Stimulated activated CD4-positive, alpha-beta T cell treated with anti-CD3 and anti-CD28 coated beads, Interleukin-4, amount 100 ng/mL, for 1 hour (primary cell): ENCODE results near the gene MYCN.

ENCODE experiments used
- DNase-seq: peaks from one replicate; pipeline ENCODE4 v3.0.0-alpha.2; 2020

The MYCN gene

GRCh38 chr2:15932394-15933183, 7.8 kb upstream of the MYCN start:
- DNase-seq, result no peak

GRCh38 chr2:15933184-15933845, 7.0 kb upstream of the MYCN start:
- no peak for DNase-seq

DNA sequence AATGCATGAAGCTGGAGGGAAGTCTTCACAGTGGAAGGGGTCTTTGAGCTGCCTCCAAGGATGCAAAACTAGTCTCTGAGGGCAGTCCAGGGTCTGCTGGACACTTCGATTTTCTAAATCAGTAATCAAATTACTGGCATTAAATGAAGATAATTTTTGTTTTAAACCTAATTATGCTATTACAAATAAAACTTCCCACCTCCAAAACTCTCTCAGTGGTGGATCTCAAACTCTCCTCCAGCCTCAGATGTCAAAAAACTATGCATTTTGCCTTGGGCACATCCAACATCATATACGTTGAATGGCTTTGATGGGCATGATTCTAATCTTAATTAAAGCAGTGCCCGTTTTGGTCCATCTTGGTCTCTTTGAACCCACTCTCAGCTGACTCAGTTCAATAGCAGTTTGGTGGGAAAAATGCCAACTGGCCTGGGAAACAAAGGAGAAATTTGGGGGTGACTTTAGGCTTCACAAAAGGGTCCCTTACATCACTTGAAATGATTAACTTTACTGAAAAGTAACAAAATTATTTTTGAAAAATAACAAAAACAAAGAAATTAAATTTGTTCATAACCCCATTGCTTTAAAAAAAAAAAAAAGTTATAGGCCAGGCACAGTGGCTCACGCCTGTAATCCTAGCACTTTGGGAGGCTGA, 5.9 kb upstream of the MYCN start:
- no peak for DNase-seq

DNA sequence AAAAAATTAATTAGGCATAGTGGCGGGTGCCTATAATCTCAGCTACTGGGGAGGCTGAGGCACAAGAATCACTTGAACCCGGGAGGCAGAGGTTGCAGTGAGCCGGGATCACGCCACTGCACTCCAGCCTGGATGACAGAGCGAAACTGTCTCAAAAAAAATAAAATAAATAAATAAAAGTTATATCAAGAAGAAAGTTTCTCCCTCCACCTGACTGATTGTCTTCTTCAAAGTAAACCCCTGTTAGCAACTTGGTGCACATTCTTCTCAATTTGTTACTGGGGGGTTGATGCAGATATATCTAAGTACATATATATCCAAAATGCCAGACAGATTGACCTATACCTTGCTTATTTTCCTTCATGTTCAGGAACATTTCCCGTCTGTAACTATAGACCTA, 5.2 kb upstream of the MYCN start:
- DNase-seq, result no peak

- DNase-seq, result no peak
Observed at GRCh38 chr2:15935675-15936074, 4.7 kb upstream of the MYCN start.

GRCh38 chr2:15936277-15937104, 3.9 kb upstream of the MYCN start:
- no peak for DNase-seq

DNA sequence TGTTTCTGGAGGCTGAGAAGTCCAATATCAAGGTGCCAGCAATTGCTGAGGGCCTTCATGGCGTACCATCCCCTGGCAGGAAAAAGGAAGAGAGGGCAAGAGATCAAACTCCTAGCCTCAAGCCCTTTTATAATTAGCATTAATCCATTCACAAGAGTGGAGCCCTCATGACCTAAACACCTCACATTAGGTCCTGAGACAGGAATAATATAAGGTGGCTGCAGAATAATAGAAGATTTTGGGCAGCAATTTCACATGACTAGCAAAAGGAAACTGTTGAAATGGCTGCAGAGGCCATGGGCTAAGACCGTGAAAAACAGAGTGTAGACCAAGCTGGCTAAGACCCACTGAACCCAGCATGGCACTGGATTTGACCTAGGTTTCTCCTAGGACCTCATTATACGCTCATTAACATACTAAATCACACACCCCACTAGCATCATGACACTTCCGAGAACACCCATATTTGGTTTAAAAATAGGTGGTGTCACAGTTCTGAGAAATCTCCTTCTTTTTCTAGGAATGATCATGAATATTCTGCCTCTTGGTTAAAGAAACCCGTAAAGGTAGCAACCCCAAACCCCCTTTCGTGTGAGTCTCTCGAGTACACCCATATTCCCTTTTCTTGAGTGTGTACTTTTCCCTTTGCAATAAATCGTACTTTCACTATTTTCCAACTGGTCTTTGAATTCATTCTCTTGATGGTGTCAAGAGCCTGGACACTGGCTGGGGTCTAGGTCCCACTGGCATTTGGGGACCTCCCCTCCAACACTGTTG, 3.1 kb upstream of the MYCN start:
- no peak for DNase-seq

DNA sequence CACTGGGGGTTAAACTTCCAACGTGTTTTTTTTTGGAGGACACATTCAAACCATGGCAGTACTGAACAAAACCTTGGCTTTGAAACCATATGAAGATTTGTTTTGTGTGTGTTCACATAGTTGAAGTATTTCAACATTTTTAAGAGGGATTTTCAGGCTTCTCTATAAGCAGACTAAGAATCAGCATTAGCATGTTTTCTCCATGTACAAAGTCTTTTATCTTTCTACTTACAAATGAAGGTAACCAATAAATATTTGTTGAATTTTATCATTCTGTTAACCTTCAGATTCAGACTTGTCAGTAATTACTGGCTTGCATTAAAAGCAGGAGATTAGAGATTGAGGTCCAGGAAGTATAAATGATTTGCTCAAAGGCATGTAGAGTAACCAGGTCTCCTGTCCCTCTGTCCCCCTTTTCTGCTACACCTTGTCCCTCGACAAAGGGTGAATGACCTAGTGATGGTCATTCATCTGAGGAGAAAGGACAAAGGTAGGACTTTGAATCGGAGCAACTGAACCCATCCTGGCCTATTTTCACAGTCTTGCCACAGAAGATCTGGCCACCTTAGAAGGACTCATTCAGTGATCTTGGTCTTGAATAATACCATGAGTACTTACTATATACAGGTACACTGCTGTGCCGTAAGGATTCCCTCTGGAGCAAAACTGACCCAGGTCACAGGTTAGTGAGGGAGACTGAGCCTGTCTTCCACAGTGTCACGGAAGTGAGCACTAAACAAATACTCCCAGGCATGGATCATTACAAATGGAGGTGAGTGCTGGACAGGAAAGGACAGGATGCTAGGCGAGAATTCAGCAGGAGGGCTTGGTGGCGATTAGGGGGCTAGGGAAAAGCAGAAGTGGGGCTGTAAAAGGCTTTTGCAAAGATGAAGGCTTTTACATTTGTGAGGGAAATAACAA, 2.2 kb upstream of the MYCN start:
- DNase-seq, result no peak

DNA sequence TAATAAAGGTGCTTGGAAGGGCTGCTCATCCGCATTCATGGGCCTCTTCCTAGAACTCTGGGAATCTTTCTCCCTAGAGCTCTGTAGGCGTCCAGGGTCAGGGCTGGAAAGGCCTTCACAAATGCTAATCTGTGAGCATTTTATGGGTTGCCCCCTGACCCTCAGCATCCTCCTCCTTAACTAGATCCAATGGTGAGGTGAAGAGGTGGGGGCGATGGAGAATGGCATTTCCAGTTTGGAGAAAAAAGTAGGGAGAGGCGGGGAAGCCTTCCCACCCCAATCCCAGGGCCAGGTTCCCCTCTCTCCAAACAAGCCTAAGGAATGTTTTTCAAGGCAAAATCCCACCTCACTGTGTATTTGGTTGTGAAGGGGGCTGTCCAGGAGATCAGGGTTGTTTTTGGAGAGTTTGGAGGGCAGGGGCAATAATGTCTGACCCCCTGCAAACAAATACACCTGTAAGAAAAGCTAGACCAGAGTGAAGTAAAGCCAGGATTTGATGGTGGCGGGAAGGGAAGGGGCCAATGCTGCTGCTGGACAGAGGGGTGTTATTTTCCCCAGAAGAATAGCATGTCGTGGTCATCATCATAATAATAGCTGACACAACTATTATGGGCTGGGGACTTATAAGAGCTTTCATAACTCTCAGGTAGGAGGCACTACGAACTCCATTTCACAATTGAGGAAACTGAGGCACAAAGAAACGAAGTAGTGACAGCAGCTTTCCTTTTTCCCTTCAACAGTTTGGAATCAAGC, 1.4 kb upstream of the MYCN start:
- no peak for DNase-seq

DNA sequence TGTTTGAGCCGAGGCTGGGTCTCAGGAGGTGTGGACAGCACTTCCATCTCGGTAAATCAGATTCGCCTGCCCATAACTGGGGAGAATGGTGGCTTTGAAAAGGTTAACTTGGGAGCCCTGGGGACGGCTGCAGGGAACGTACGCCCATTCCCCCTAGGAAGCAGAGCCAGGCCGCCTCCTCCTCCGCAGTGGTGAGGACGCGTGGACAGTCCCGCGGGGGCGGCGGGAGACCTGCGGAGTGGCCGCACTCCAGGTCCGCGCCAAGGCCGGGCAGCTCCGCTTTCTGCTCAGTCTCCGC, 845 bp upstream of the MYCN start:
- no peak for DNase-seq

- no peak for DNase-seq
Observed at GRCh38 chr2:15940661-15941480, 521 bp downstream of the MYCN start.

- DNase-seq, result no peak
Observed at GRCh38 chr2:15941481-15941850, 1.1 kb downstream of the MYCN start.

DNA sequence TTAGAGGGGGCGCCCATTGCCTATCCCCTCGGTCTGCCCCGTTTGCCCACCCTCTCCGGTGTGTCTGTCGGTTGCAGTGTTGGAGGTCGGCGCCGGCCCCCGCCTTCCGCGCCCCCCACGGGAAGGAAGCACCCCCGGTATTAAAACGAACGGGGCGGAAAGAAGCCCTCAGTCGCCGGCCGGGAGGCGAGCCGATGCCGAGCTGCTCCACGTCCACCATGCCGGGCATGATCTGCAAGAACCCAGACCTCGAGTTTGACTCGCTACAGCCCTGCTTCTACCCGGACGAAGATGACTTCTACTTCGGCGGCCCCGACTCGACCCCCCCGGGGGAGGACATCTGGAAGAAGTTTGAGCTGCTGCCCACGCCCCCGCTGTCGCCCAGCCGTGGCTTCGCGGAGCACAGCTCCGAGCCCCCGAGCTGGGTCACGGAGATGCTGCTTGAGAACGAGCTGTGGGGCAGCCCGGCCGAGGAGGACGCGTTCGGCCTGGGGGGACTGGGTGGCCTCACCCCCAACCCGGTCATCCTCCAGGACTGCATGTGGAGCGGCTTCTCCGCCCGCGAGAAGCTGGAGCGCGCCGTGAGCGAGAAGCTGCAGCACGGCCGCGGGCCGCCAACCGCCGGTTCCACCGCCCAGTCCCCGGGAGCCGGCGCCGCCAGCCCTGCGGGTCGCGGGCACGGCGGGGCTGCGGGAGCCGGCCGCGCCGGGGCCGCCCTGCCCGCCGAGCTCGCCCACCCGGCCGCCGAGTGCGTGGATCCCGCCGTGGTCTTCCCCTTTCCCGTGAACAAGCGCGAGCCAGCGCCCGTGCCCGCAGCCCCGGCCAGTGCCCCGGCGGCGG, 1.7 kb downstream of the MYCN start:
- no peak for DNase-seq

DNA sequence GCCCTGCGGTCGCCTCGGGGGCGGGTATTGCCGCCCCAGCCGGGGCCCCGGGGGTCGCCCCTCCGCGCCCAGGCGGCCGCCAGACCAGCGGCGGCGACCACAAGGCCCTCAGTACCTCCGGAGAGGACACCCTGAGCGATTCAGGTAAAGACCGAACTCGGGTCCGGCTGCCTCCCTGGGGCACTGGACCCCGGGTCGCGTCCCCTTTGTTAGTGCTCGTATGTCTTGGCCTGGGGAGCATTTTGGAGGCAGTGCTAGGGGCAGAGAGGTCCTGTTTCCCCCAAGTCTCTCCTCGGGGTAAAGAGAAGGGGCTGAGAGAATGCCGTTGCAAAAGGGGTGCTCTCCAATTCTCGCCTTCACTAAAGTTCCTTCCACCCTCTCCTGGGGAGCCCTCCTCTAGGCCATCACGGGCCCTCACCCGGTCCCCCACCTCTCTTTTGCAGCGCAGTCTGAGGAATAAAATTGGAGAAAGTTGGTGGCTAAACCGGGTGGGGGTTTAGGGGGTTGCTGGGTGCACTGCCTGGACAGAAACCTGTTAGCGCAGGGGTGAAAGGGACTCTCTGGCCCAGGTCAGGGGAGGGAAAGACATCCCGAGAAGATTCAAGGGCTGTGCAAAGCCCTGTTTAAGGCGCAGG, 2.5 kb downstream of the MYCN start:
- DNase-seq, result no peak

GRCh38 chr2:15943378-15944280, 3.3 kb downstream of the MYCN start:
- DNase-seq, result peak; percentile 35

DNA sequence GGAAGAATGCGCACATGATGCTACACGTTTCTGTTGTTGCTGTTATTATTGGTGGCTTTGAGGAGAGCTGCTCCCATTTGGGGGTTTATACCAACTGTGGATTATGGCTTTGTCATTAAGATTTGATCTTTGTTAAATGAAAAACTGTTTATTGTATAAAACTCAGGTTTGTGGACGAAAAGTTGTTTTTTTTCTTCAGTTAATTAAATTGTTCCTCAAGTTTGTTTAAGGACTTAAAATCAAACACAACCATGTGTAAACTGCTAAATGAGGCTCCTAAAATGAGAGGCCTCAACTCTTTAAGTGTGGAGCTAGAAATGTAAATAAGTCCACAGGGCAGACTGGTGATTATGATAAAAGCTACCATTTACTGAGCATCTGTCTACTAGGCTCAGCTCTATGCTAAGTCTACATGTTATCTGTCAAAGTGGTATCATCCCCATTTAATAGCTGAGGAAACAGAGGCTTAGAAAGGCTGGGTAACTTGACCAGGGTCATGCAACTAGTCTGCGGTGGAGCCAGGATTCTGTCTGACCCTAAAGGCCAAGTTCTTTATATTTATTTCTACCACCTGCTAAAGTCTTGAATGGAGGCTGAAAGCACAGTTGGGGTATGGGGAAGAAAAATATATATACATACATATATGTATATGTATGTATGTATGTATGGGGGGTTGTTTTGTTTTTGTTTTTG, 4.1 kb downstream of the MYCN start:
- DNase-seq, result no peak
